Measurements from ENCODE around the gene GRM8.

GRM8 gene

GRCh38 chr7:126768836-126769235 lies 483.9 kb downstream of the GRM8 start:
- Histone ChIP-seq H2AFZ (ENCODE audit: low read depth, low read length) (no peak overlapping the region), H3K9ac (ENCODE audit: low read depth, low read length) (no peak overlapping the region)

GRCh38 chr7:126760914-126761577 lies 491.7 kb downstream of the GRM8 start:
- Histone ChIP-seq H3K27ac (ENCODE audit: low read length) (no peak overlapping the region), H2AFZ (ENCODE audit: low read depth, low read length) (no peak overlapping the region), H3K4me2 (ENCODE audit: insufficient read depth, low read length) (no peak overlapping the region), H3K4me1 (ENCODE audit: insufficient read depth, low read length) (no peaks in the 10 kb centered on the region), H3K4me3 (ENCODE audit: low read depth in 1 of 2, low read length in 2 of 2) (no peak overlapping the region), H4K20me1 (ENCODE audit: insufficient read depth, low read length) (no peaks in the 10 kb centered on the region), H3K27me3 (ENCODE audit: insufficient read depth, low read length, poor library complexity) (no peaks in the 10 kb centered on the region), H3K9ac (ENCODE audit: low read depth, low read length) (no peak overlapping the region), H3K9me3 (ENCODE audit: insufficient read depth, low read length, severe bottlenecking) (no peaks in the 10 kb centered on the region), H3K79me2 (ENCODE audit: insufficient read depth, low read length) (no peaks in the 10 kb centered on the region), H3K36me3 (ENCODE audit: insufficient read depth, low read length) (no peaks in the 10 kb centered on the region)
- DNase-seq (no peak), ATAC-seq (ENCODE audit: insufficient read depth, low read depth) (no peak)
- TF ChIP-seq CTCF (IDR thresholded peaks at IDR 0.05; ENCODE audit: borderline replicate concordance, extremely low read depth, low read length, poor library complexity, severe bottlenecking) (no peak), EZH2 (IDR thresholded peaks at IDR 0.05; ENCODE audit: borderline replicate concordance, low read depth, low read length, severe bottlenecking) (no peak)

More at GRCh38 chr7:126768836-126769235, 483.9 kb downstream of the GRM8 start:
- Histone ChIP-seq H4K20me1 (ENCODE audit: insufficient read depth, low read length) (no peaks in the 10 kb centered on the region), H3K27me3 (ENCODE audit: insufficient read depth, low read length, poor library complexity) (no peaks in the 10 kb centered on the region), H3K36me3 (ENCODE audit: insufficient read depth, low read length) (no peaks in the 10 kb centered on the region), H3K27ac (ENCODE audit: low read length) (no peak overlapping the region), H3K9me3 (ENCODE audit: insufficient read depth, low read length, severe bottlenecking) (no peaks in the 10 kb centered on the region), H3K79me2 (ENCODE audit: insufficient read depth, low read length) (no peaks in the 10 kb centered on the region), H3K4me3 (ENCODE audit: low read depth in 1 of 2, low read length in 2 of 2) (no peak overlapping the region), H3K4me1 (ENCODE audit: insufficient read depth, low read length) (no peaks in the 10 kb centered on the region), H3K4me2 (ENCODE audit: insufficient read depth, low read length) (no peak overlapping the region)
- DNase-seq (no peak), ATAC-seq (ENCODE audit: insufficient read depth, low read depth) (no peak)
- no peak for TF ChIP-seq EZH2 (IDR thresholded peaks at IDR 0.05; ENCODE audit: borderline replicate concordance, low read depth, low read length, severe bottlenecking)

GRCh38 chr7:126755381-126755780 lies 497.4 kb downstream of the GRM8 start:
- Histone ChIP-seq H3K36me3 (ENCODE audit: insufficient read depth, low read length) (no peaks in the 10 kb centered on the region), H3K27ac (ENCODE audit: low read length) (no peak overlapping the region), H3K79me2 (ENCODE audit: insufficient read depth, low read length) (no peaks in the 10 kb centered on the region), H3K9me3 (ENCODE audit: insufficient read depth, low read length, severe bottlenecking) (no peaks in the 10 kb centered on the region), H4K20me1 (ENCODE audit: insufficient read depth, low read length) (no peaks in the 10 kb centered on the region), H3K4me1 (ENCODE audit: insufficient read depth, low read length) (no peaks in the 10 kb centered on the region), H3K4me3 (ENCODE audit: low read depth in 1 of 2, low read length in 2 of 2) (no peak overlapping the region), H2AFZ (ENCODE audit: low read depth, low read length) (no peak overlapping the region), H3K9ac (ENCODE audit: low read depth, low read length) (no peak overlapping the region), H3K27me3 (ENCODE audit: insufficient read depth, low read length, poor library complexity) (no peaks in the 10 kb centered on the region), H3K4me2 (ENCODE audit: insufficient read depth, low read length) (no peak overlapping the region)
- no peak for DNase-seq
- ATAC-seq (ENCODE audit: insufficient read depth, low read depth), result no peak
- TF ChIP-seq CTCF (IDR thresholded peaks at IDR 0.05; ENCODE audit: borderline replicate concordance, extremely low read depth, low read length, poor library complexity, severe bottlenecking) (no peak), EZH2 (IDR thresholded peaks at IDR 0.05; ENCODE audit: borderline replicate concordance, low read depth, low read length, severe bottlenecking) (no peak)

- Histone ChIP-seq H3K4me2 (ENCODE audit: insufficient read depth, low read length) (no peak overlapping the region), H3K9ac (ENCODE audit: low read depth, low read length) (no peak overlapping the region), H4K20me1 (ENCODE audit: insufficient read depth, low read length) (no peaks in the 10 kb centered on the region), H3K36me3 (ENCODE audit: insufficient read depth, low read length) (no peaks in the 10 kb centered on the region), H3K9me3 (ENCODE audit: insufficient read depth, low read length, severe bottlenecking) (no peaks in the 10 kb centered on the region), H3K79me2 (ENCODE audit: insufficient read depth, low read length) (no peaks in the 10 kb centered on the region), H3K27me3 (ENCODE audit: insufficient read depth, low read length, poor library complexity) (no peaks in the 10 kb centered on the region), H3K4me3 (ENCODE audit: low read depth in 1 of 2, low read length in 2 of 2) (no peak overlapping the region), H3K27ac (ENCODE audit: low read length) (no peak overlapping the region), H3K4me1 (ENCODE audit: insufficient read depth, low read length) (no peaks in the 10 kb centered on the region), H2AFZ (ENCODE audit: low read depth, low read length) (no peak overlapping the region)
- TF ChIP-seq EZH2 (IDR thresholded peaks at IDR 0.05; ENCODE audit: borderline replicate concordance, low read depth, low read length, severe bottlenecking), result no peak
- TF ChIP-seq CTCF (IDR thresholded peaks at IDR 0.05; ENCODE audit: borderline replicate concordance, extremely low read depth, low read length, poor library complexity, severe bottlenecking), result no peak
- DNase-seq (no peak), ATAC-seq (ENCODE audit: insufficient read depth, low read depth) (no peak)
Measured at GRCh38 chr7:126750207-126750911, 502.4 kb downstream of the GRM8 start.

Data from DND-41 (cell line).